ENCODE measurements around the gene MYL4.
"Not testable (repeated sequence)": the region's sequence is repeated elsewhere in the genome, so short reads cannot be mapped to it uniquely, and the experiment has no call there.

MYL4 gene

GRCh38 chr17:47223007-47223406 lies 13.9 kb downstream of the MYL4 start:
- no peak for DNase-seq

DNA sequence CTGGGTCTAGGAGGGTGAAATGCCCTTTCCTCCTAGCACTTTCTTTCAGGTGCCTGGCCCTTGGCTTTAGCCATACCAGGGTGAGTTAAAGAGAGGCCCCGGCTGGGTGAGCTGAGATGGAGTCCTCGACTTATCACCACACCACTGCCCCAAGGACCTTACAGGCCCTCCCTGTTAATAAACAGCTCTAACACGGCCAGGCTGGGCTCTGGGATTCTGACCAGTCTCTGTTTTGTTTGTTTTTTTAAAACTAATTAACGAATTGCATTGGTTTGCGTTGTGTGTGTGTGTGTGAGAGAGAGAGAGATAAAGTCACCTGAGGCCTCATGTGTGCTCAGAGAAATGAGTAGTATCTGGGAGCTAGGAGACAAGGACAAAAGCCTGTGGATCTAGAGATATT lies 14.3 kb downstream of the MYL4 start:
- no peak for DNase-seq

GRCh38 chr17:47224077-47224476 lies 14.9 kb downstream of the MYL4 start:
- not testable (repeated sequence) for DNase-seq

DNA sequence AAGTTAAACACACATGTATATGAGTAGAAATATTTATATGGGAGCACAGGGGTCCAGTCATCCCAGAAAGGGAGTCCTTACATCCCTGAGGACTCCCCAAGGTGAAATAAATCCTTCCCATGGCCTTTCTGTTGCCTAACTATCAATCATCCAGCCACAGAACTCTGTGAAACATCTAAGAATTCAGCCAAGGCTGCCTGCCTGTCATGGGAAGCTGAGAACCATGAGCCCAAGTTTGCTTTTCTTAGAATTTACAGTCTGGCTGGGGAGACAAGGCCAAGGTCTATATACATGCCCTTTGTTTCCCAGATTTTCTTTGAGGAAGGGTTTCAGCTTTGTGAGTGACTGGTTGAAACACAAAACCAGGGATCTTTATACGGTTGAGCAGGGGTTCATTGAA lies 15.8 kb downstream of the MYL4 start:
- DNase-seq: no peak

DNA sequence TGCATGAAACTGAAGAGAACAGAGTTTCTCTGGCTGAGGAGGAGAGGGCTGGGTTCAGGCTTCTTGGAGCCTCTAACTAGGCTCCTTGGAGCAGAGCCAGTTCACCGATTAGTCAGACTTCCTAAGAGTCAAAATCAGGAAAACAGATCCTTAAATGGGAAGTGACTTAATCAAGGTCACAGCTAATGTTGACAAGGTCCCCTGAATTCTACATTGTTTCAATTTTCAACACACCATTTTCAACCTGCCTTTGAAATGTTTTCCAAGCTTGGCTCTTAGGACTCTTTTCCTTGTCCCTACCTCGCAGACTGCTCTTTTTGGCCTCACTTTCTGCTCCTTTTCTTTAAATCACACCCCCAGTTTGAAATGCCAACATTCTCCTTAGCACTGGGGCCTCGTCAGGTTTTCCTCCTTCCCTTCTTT lies 16.3 kb downstream of the MYL4 start:
- no peak for DNase-seq

DNA sequence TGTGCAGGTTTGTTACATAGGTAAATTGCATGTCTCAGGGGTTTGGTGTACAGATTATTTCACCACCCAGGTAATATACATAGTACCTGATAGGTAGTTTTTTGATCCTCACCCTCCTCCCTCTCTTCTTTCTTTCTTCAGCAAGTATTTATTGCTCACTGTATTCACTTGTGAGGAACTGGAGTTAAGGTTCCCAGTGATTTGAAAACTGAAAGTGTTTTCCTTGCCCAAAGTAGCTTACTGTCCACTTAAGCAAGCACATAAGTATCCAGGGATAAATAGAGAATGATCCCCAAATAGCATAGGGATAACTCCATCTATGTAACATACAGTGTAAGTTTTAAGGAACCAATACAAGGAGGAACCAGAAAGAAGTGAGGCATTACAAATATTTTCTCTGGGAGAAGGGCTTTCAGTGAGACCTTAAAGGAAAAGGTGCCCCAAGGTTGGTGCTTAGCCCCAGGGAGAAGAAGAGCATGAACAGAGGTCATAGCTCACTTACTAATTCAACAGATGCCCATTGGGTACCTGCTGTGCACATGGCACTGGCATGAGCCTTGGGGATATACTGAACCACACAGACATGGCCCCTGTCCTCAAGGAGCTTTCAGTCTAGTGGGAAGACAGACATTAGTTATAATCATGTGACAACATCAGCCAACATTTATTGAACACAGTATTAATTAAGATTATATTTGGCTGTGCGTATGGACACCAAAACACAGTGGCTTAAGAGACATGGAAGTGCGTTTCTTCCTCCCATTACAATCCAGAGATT lies 17.0 kb downstream of the MYL4 start:
- DNase-seq: no peak

DNA sequence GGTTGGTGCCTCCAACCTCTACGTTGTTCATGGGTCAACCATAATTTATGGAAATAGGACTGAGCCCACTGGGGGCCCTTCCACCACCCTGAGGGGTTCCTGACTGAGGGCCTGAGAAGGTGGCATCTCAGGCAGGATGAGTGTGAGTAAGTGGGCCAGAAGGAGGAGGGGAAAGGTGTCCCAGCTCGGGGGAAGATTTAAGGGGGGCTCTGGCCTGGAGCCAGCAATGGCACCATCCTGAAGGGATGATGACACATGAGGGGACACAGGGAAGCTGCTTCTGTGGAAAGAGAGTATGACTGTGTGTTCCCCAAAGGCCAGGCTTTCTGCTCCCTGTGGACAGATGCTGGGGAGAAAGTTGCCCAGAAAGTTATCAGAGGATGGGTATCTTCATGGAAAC lies 18.7 kb downstream of the MYL4 start:
- DNase-seq: no peak

- peak; percentile 60 to 71 for DNase-seq
These were observed 20.6 kb downstream of the MYL4 start for GRCh38 chr17:47229535-47230443.

DNA sequence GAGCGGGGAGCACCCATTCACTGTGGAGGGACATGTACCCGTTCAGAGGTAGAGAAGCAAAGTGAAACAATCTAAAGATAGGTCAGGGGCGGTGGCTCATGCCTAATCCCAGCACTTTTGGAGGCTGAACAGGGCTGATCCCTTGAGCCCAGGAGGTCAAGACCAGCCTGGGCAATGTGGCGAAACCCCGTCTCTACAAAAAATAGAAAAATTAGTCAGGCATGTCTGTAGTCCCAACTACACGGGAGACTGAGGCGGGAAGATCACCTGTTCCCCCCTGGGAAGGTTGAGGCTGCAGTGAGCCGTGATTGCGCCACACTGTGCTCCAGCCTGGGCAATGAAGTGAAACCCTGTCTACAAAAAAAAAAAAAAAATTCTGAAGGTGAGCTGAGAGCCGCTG lies 21.7 kb downstream of the MYL4 start:
- DNase-seq: no peak

GRCh38 chr17:47231334-47231733 lies 22.2 kb downstream of the MYL4 start:
- DNase-seq: no peak

DNA sequence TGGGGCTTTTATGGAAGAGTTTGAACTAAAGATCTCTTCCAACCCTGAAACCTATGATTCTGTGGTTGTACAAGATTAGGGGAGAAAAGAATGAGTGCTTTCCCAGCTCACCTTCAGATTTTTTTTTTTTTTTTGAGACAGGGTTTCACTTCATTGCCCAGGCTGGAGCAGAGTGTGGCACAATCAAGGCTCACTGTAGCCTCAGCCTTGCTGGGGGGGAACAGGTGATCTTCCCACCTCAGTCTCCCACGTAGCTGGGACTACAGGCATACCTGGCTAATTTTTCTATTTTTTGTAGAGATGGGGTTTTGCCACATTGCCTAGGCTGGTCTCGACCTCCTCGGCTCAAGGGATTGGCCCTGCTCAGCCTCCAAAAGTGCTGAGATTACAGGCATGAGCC lies 22.7 kb downstream of the MYL4 start:
- no peak for DNase-seq

- no peak for DNase-seq
These were observed 23.3 kb downstream of the MYL4 start for GRCh38 chr17:47232465-47232864.

GRCh38 chr17:47235506-47235905 lies 26.4 kb downstream of the MYL4 start:
- no peak for DNase-seq

- no peak for DNase-seq
These were observed 26.8 kb downstream of the MYL4 start for GRCh38 chr17:47235923-47236322.

DNA sequence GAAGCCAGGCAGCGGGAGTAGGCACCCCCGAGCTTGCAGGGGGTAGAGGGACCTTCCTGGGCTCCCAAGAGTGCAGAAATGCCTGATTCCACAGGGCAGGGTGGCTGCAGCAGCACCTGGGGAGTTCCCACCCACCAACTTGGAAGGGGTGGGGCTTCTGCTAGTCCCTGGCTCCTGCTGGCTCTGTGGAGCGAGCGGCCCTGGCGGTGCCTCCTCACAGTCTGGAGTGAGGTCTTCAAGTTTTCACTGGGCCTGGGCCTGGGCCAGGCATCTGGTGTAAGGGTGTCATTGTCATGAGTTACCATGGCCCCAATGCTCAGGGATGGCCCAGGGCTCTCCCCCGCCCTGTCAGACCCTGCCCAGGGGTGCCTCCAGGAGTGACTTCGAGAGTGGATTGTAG lies 28.7 kb downstream of the MYL4 start:
- DNase-seq: no peak

DNA sequence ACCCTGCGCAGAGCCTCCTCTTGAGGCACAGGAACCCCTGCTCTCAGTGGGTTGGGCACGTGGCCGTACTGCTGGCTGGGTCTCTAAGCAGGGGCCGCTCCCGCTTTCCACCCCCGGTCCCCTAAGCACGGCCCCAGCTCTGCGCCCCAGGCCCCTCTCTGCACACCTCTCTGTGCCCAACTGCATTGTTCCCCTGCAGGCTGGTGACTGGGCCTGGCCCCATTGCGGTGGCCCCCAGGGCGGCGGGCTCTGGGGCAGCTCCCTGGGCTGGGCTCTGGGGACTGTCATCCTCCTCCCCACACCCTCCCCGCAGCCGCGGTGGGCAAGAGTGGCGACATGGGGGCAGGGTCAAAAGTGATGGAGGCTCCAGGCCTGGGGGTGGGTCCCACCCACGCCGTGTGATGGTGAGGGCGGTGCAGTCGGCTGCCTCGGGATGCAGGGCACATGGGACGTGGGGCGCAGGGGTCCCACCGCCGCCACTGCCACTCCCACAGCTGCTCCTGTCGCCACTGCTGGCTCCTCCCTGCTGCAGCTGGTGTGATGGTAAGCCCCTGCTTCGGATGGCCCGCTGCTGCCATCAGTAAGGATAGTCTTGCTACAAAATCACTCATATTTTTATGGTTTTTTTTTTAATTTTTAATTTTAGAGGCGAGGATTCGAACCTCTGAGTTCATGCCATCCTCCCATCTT lies 29.3 kb downstream of the MYL4 start:
- no peak for DNase-seq

DNA sequence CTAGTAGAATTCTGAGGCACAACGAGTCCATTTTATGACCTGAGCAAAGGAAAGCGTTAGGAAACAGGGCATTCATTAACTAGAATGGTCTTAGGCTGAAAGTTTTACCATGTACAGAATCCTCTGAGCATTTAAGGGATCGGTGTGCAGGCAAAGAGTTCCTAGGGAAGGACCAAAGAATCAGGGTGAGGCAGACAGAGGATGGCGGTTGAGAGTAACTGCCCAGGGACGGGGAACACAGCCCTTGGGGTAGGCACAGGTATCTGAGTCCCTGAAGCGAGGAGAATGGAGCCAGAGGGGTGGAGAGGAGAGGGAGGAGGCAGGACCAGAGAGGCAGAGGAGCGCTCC lies 30.4 kb downstream of the MYL4 start:
- no peak for DNase-seq

DNA sequence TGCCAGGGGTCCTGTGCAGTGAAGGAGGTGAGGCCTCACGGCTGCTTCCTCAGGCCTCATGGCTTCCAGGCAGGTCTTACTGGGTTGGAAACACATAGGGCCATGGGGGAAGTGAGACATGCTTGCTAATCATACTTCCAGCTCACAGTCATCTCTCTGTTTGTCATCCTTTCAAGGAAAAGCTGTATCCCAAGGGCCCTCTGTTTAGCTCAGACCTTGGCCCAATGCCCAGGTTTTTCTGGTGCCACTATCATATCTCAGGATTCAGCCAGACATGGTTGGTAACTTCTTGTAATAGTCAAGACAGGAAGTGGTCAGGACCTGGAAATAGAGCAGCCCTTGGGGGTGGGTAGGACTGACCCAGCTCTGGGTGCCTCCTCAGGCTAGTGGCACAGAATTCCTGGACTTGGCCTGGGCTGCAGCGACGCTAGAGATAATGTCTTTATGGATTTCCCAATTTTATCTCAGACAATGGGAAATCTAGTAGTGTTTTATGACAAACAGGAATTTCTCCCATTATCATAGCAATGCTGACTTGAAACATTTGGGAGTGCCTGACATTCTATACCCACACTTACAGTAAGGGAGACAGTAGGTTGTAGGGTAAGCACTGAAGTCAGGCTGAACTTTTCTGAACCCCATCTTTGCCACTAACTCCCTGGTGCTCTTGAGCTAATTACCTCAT lies 31.0 kb downstream of the MYL4 start:
- peak in 1 of 2 donors; percentile 32 for DNase-seq

DNA sequence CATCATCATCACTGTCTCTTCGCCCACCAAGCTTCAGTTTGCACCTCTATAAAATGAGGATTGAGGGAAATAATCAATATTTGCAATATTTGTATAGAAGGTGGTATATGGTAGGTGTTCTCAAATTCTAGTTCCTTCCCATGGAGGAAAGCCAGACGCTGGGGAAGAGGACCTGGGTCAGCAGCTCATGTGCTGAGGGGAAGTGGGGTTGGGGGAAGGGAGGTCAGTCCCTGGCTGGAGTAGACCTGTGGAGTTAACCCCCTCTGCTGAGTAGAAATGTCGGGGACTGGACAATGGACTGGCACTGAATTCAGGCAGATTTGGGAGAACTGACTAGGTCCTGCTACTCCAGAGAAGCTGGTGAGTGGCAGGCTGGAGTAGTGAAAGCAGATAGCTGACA lies 31.7 kb downstream of the MYL4 start:
- peak in 1 of 2 donors; percentile 17 for DNase-seq

- DNase-seq: no peak
These were observed 33.5 kb downstream of the MYL4 start for GRCh38 chr17:47242648-47243047.

GRCh38 chr17:47243737-47244598 lies 34.8 kb downstream of the MYL4 start:
- no peak for DNase-seq

DNA sequence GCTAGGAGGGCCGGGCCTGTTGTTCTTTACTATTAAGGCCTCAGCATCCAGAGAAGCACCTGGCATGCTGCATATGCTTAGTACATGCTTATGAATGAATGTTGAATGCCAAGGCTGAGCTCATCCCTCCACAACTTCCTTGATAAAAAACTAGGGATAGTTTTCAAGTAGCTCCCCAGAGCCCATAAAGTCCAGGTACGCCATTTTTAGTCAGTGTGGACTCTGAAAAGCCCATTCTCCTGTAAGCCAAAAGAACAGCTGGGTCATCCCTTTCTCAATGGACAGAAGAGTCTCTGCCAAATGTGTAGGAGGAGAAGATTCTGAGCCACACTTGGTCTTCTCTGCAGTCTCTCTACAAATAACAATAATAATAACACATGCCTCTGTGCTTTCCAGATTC lies 35.5 kb downstream of the MYL4 start:
- no peak for DNase-seq
